H1 (cell line): ENCODE data around the gene CHPF. TPM values are rescaled to one million over a fixed set of nuclear protein-coding genes. Genes with fewer than 3 reads are reported as not detected.
A peak's percentile ranks its signal among the peaks of the same experiment; 100 is the strongest.

Experiments used
- CTCF ChIA-PET: fragments of 300-600 bp; sonication (Branson Sonifier 250); formaldehyde crosslinking; loops from one replicate; lab custom pipeline; 2021; ENCODE audit not compliant: partially characterized antibody; lab: Charles Lee
- POLR2A ChIA-PET: fragments of 300-600 bp; sonication (Branson Sonifier 250); formaldehyde crosslinking; loops from one replicate; lab custom pipeline; 2021; ENCODE audit warnings: inconsistent platforms; ENCODE audit not compliant: partially characterized antibody; lab: Charles Lee
- DNase-seq, 2 experiments: peaks; one replicate each; pipeline versions ENCODE4 v3.0.0 to v3.0.0-alpha.2; 2010 to 2022; ENCODE audit warnings: low spot score in 2 of 2, low read depth in 1 of 2, mixed read lengths in 1 of 2
- FAIRE-seq: peaks from 2 replicates; lab custom pipeline; 2011; peaks lifted over from hg19 to GRCh38; lab: Jason Lieb, UNC
- H2AFZ ChIP-seq: 2 replicates; pipeline ENCODE4 v1.8.1; 2012; ENCODE audit warnings: low read length, inconsistent platforms
- H2AK5ac ChIP-seq: 2 replicates; pipeline ENCODE4 v1.6.1; 2013; ENCODE audit warnings: low read depth, low read length
- H2BK120ac ChIP-seq: replicated peaks from 2 replicates; pipeline ENCODE3; 2013; ENCODE audit warnings: low read depth, low read length, inconsistent platforms
- H2BK12ac ChIP-seq: 2 replicates; pipeline ENCODE4 v1.6.1; 2013; ENCODE audit warnings: low read depth, low read length
- H2BK15ac ChIP-seq: 2 replicates; pipeline ENCODE4 v1.6.1; 2013; ENCODE audit warnings: low read length
- H2BK20ac ChIP-seq: 2 replicates; pipeline ENCODE4 v1.6.1; 2013; ENCODE audit warnings: low read length
- H2BK5ac ChIP-seq: 2 replicates; pipeline ENCODE4 v1.6.1; 2013; ENCODE audit warnings: low read depth, low read length
- H3K14ac ChIP-seq: 2 replicates; pipeline ENCODE4 v1.6.1; 2013; ENCODE audit warnings: inconsistent platforms; ENCODE audit not compliant: insufficient read length
- H3K18ac ChIP-seq: 2 replicates; pipeline ENCODE4 v1.6.1; 2013; ENCODE audit warnings: low read length; ENCODE audit errors: extremely low read depth
- H3K23ac ChIP-seq: 2 replicates; pipeline ENCODE4 v1.6.1; 2013; ENCODE audit warnings: inconsistent platforms; ENCODE audit not compliant: insufficient read length
- H3K23me2 ChIP-seq: 2 replicates; pipeline ENCODE4 v1.6.1; 2013; ENCODE audit warnings: low read depth, low read length
- H3K27ac ChIP-seq: 2 replicates; pipeline ENCODE4 v1.6.1; 2011; ENCODE audit warnings: low read depth, low read length, inconsistent platforms
- H3K27me3 ChIP-seq, 4 experiments: replicated peaks in 1 of 4; 1 replicate in 1 of 4; 2 replicates in 3 of 4; pipeline versions ENCODE4 v1.6.1 to v1.8.1; 2011 to 2013; ENCODE audit warnings: low read length in 3 of 4, mild to moderate bottlenecking in 3 of 4, inconsistent platforms in 2 of 4, mixed read lengths in 2 of 4, moderate library complexity in 1 of 4; ENCODE audit not compliant: control insufficient read depth in 3 of 4, insufficient read depth in 3 of 4; ENCODE audit errors: extremely low read depth in 1 of 4
- H3K36me3 ChIP-seq, 4 experiments: 2 replicates each; pipeline versions ENCODE4 v1.6.1 to v1.8.1; 2011 to 2013; ENCODE audit warnings: mild to moderate bottlenecking in 4 of 4, low read length in 3 of 4, moderate library complexity in 2 of 4, control low read depth in 1 of 4, inconsistent platforms in 1 of 4; ENCODE audit not compliant: insufficient read depth in 4 of 4, control insufficient read depth in 2 of 4
- H3K4ac ChIP-seq: replicated peaks from 2 replicates; pipeline ENCODE3; 2013; ENCODE audit warnings: low read length, low read depth, mixed read lengths, inconsistent platforms; ENCODE audit not compliant: insufficient read length
- H3K4me1 ChIP-seq, 4 experiments: replicated peaks in 1 of 4; 1 replicate in 1 of 4; 2 replicates in 3 of 4; pipeline versions ENCODE4 v1.6.1 to v1.8.1; 2011 to 2013; ENCODE audit warnings: low read length in 3 of 4, inconsistent platforms in 2 of 4, mixed read lengths in 1 of 4; ENCODE audit not compliant: insufficient read depth in 4 of 4, control insufficient read depth in 3 of 4
- H3K4me2 ChIP-seq, 2 experiments: 2 replicates each; pipeline versions ENCODE4 v1.6.1 to v1.8.1; 2011 to 2013; ENCODE audit warnings: low read depth in 2 of 2, low read length in 2 of 2, control low read depth in 1 of 2, inconsistent platforms in 1 of 2, mild to moderate bottlenecking in 1 of 2; ENCODE audit not compliant: insufficient read depth in 1 of 2
- H3K4me3 ChIP-seq, 4 experiments: fragments of 200-600, 300-600 bp in 1 of 4; sonication (generic), shearing (Covaris generic), sonication (Bioruptor Twin) in 1 of 4; 2 replicates each; pipeline versions ENCODE4 v1.5.1 to v1.8.1; 2011 to 2016; ENCODE audit warnings: low read length in 4 of 4, low read depth in 3 of 4, control low read depth in 2 of 4, inconsistent platforms in 2 of 4, mild to moderate bottlenecking in 2 of 4, mixed read lengths in 1 of 4, moderate library complexity in 1 of 4; ENCODE audit not compliant: insufficient read depth in 2 of 4; ENCODE audit errors: extremely low read depth in 1 of 4
- H3K56ac ChIP-seq: replicated peaks from 2 replicates; pipeline ENCODE3; 2013; ENCODE audit warnings: low read depth, mild to moderate bottlenecking, mixed read lengths, low read length, inconsistent platforms; ENCODE audit not compliant: insufficient read length
- H3K79me1 ChIP-seq: 2 replicates; pipeline ENCODE4 v1.6.1; 2013; ENCODE audit warnings: low read depth, low read length, control low read depth
- H3K79me2 ChIP-seq, 2 experiments: 2 replicates each; pipeline versions ENCODE4 v1.6.1 to v1.8.1; 2012 to 2013; ENCODE audit warnings: low read length in 2 of 2, mild to moderate bottlenecking in 2 of 2, inconsistent platforms in 1 of 2; ENCODE audit not compliant: insufficient read depth in 2 of 2, control insufficient read depth in 1 of 2
- H3K9ac ChIP-seq, 4 experiments: replicated peaks in 1 of 4; 1 replicate in 1 of 4; 2 replicates in 3 of 4; pipeline versions ENCODE4 v1.6.1 to v1.8.1; 2011 to 2013; ENCODE audit warnings: low read depth in 3 of 4, low read length in 3 of 4, control low read depth in 2 of 4, mild to moderate bottlenecking in 2 of 4, moderate library complexity in 2 of 4, inconsistent platforms in 1 of 4; ENCODE audit errors: extremely low read depth in 1 of 4
- H3K9me3 ChIP-seq, 2 experiments: 2 replicates each; pipeline versions ENCODE4 v1.6.1 to v1.8.1; 2012 to 2013; ENCODE audit warnings: mild to moderate bottlenecking in 2 of 2, moderate library complexity in 2 of 2, control low read depth in 1 of 2, inconsistent platforms in 1 of 2, low read depth in 1 of 2, low read length in 1 of 2, mixed read lengths in 1 of 2; ENCODE audit not compliant: insufficient read depth in 2 of 2
- H4K20me1 ChIP-seq, 2 experiments: replicated peaks in 1 of 2; 2 replicates each; pipeline versions ENCODE3 to v1.8.1; 2011 to 2013; ENCODE audit warnings: inconsistent platforms in 2 of 2, low read length in 2 of 2, mild to moderate bottlenecking in 1 of 2; ENCODE audit not compliant: insufficient read depth in 2 of 2, control insufficient read depth in 1 of 2
- H4K5ac ChIP-seq: 2 replicates; pipeline ENCODE4 v1.6.1; 2013; ENCODE audit warnings: low read length, low read depth, mixed read lengths, inconsistent platforms; ENCODE audit not compliant: insufficient read length
- H4K8ac ChIP-seq: 2 replicates; pipeline ENCODE4 v1.8.0; 2013; ENCODE audit warnings: mild to moderate bottlenecking, moderate library complexity, low read length, inconsistent platforms; ENCODE audit not compliant: insufficient read depth; ENCODE audit errors: extremely low read depth
- H4K91ac ChIP-seq: replicated peaks from 2 replicates; pipeline ENCODE3; 2013; ENCODE audit warnings: low read length, mixed read lengths, inconsistent platforms; ENCODE audit not compliant: insufficient read length
- HDAC2 ChIP-seq, 2 experiments: fragments of 300-600 bp in 1 of 2; sonication (generic) in 1 of 2; IDR thresholded peaks; 2 replicates each; pipeline ENCODE4 v1.6.1; 2011 to 2012; ENCODE audit warnings: low read depth in 2 of 2, low read length in 2 of 2, mild to moderate bottlenecking in 2 of 2, moderate library complexity in 2 of 2, borderline replicate concordance in 1 of 2, inconsistent platforms in 1 of 2
- POLR2A ChIP-seq, 2 experiments: IDR thresholded peaks; 1 replicate in 1 of 2; 2 replicates in 1 of 2; pipeline ENCODE4 v1.6.1; 2011; ENCODE audit warnings: low read depth in 2 of 2, low read length in 2 of 2, mild to moderate bottlenecking in 2 of 2; ENCODE audit errors: control extremely low read depth in 1 of 2
- SP2 ChIP-seq: IDR thresholded peaks from 2 replicates; pipeline ENCODE4 v1.6.1; 2012; ENCODE audit warnings: mild to moderate bottlenecking, low read length, inconsistent platforms
- TCF12 ChIP-seq: IDR thresholded peaks from 2 replicates; pipeline ENCODE4 v1.6.1; 2011; ENCODE audit warnings: low read depth, mild to moderate bottlenecking, low read length
- TEAD4 ChIP-seq: IDR thresholded peaks from 2 replicates; pipeline ENCODE4 v1.6.1; 2012; ENCODE audit warnings: low read depth, low read length, inconsistent platforms, mixed read lengths
- WGBS, 2 experiments: shearing (Covaris generic) in 1 of 2; methylation state at CpG; one replicate each; pipeline versions ENCODE4 v1.1.6 to v1.1.7; 2013 to 2015; ENCODE audit warnings: low lambda C conversion rate in 2 of 2, mixed read lengths in 2 of 2, inconsistent platforms in 1 of 2, low coverage in 1 of 2, missing lambda C conversion rate in 1 of 2; ENCODE audit not compliant: insufficient replicate concordance in 2 of 2, insufficient coverage in 1 of 2, insufficient read length in 1 of 2; ENCODE audit errors: extremely low coverage in 1 of 2, missing lambda C conversion rate in 1 of 2; 5-methylcytosine and 5-hydroxymethylcytosine counted together
- polyA plus RNA-seq, 7 experiments: library from polyadenylated mRNA; depleted of rRNA in 3 of 7; stranded (reverse) in 5 of 7; unstranded in 2 of 7; fragments of >200 nt in 5 of 7; fragments of 200-250 nt in 2 of 7; gene quantifications; 1 replicate in 5 of 7; 2 replicates in 1 of 7; 4 replicates in 1 of 7; pipeline versions ENCODE4 v1.2.1 to v1.2.3, GENCODE V29; 2011 to 2013; ENCODE audit warnings: missing spikeins in 2 of 7, mixed read lengths in 2 of 7
- total RNA-seq: library from RNA; stranded (reverse); fragmentation: NEBNext Ultra II Directional; extraction: Animal tissue kit (Norgen Biotek cat#: 25700); gene quantifications from 2 replicates; pipeline ENCODE4 v1.2.1, GENCODE V29; 2021

CHPF gene
- total and polyA plus RNA-seq, 2 of the 8 experiments (the other 6 are each of a cell fraction or from before 2014, with no cell fraction given): 62.9 to 67.3 TPM

DNA sequence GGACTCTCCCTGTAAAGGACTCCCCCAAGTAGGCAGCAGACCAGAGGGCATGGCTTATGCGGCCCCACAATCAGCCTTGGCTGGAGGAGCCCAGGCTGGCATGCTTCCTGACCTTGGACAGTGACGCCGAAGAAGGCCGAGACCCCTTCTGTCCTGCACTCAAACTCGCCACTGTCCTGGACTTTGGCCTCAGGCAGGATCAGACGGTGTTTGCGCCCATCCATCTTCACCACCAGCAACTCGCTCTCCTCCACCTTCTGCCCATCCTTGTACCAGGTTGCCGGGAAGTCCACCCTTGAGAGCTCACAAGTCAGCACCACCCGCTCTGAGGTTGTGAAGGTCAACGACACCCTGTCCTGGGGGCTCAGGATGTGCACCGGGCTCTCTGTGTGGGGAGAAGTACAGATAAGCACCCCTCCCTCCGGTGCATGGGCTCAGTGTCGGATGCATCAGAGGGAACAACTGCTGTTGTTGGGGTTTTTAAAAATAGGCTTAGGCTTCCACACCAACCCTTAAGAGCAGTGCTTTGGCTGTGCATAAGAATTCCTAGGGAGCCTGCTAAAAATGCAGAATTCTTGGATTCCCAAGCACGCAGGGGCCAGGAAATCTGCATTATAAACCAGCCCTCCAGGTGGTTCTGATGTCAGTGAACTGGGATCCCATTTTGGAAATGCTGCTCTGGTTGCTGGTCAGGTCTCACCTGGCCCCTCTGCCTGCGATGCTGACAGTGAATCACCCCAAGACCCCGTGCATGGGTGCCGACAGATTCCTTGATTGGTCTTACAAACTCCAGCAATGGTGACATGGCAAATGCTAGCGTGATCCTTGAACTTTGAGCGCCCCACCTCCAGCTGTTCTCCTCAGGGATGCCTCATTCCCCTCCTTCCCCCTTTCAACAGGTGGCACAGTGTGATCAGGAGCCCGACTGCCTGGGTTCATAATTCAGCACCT is 21.8 kb upstream of the CHPF start:
- Histone ChIP-seq H3K56ac (peak overlapping the region; percentile 75), H3K9ac (peak overlapping the region in 3 of 4 experiments; percentile 54 to 65 (median 58); a peak in 6 of 7 replicates)
- POLR2A ChIA-PET: interaction anchor here (0.7 to 18.6 kb wide), 6 partner anchors 6 to 31 kb away, joined by 3 to 293 read pairs (median 66); partner anchors contain the start of genes INHA, OBSL1 and STK11IP
- TF ChIP-seq TEAD4 (peak; percentile 97), POLR2A (IDR thresholded peaks at IDR 0.05; ENCODE audit: control extremely low read depth in 1 of 2, low read depth in 2 of 2, low read length in 2 of 2) (peak in 1 of 2 experiments; percentile 81; a peak in 2 of 3 replicates), TCF12 (peak; percentile 85; the same call in 1 of the 2 replicates), SP2 (no peak), HDAC2 (IDR thresholded peaks at IDR 0.05; ENCODE audit: borderline replicate concordance in 1 of 2, low read depth in 2 of 2, low read length in 2 of 2) (peak in 1 of 2 experiments; percentile 72; a peak in 1 of 4 replicates)

More for the DNA sequence above, 21.8 kb upstream of the CHPF start:
- peak overlapping the region; percentile 84 for H3K14ac ChIP-seq
- H3K4me1 ChIP-seq: peaks cover 6 to 64% (median 53%) of the 10 kb centered on the region in 4 experiments
- CTCF ChIA-PET: interaction anchor here (0.8 to 19.7 kb wide), 11 partner anchors 8 to 77 kb away, joined by 3 to 293 read pairs (median 3); partner anchors contain the start of genes CHPF, STK11IP and TMEM198
- H3K27me3 ChIP-seq: peaks cover 0 to 2% (median 0%) of the 10 kb centered on the region in 4 experiments; a peak in 1 of 7 replicates
- peak overlapping the region; percentile 100 for H2BK20ac ChIP-seq
- peak overlapping the region; percentile 92 for H3K27ac ChIP-seq
- peak overlapping the region; percentile 54 to 56 for H3K4me2 ChIP-seq
- peak; percentile 88 for FAIRE-seq
- peak overlapping the region; percentile 96 for H4K5ac ChIP-seq
- H3K79me1 ChIP-seq: 0 out of 2 replicates have a peak, but pooled peaks cover 2% of the 10 kb centered on the region
- H2BK5ac ChIP-seq: peak overlapping the region; percentile 100
- H2BK12ac ChIP-seq: peak overlapping the region; percentile 100
- peak overlapping the region; percentile 100 for H2AK5ac ChIP-seq
- H3K36me3 ChIP-seq: peaks cover 0 to 58% (median 11%) of the 10 kb centered on the region in 4 experiments; a peak in 6 of 8 replicates
- peak overlapping the region in 2 of 4 experiments; percentile 15 to 32; a peak in 3 of 8 replicates for H3K4me3 ChIP-seq
- peak overlapping the region; percentile 99 for H3K18ac ChIP-seq
- H4K8ac ChIP-seq: peak overlapping the region; percentile 84
- peaks cover 1% of the 10 kb centered on the region; the same call in 1 of the 2 replicates for H3K23me2 ChIP-seq
- H2BK15ac ChIP-seq: peak overlapping the region; percentile 37; the same call in 1 of the 2 replicates
- H2BK120ac ChIP-seq: peak overlapping the region; percentile 100
- peaks cover 0 to 8% of the 10 kb centered on the region in 2 experiments; a peak in 1 of 4 replicates for H3K9me3 ChIP-seq
- peak in 1 of 2 experiments; percentile 79 for DNase-seq
- peak overlapping the region; percentile 87 for H3K23ac ChIP-seq
- no peaks in the 10 kb centered on the region for H4K20me1 ChIP-seq
- WGBS, 2 experiments: 40% methylated on average over 21 of the region's 21 CpGs; no CpG with 5 or more reads in 1 of the 2 experiments
- no peak overlapping the region for H2AFZ ChIP-seq
- peak overlapping the region; percentile 100 for H3K4ac ChIP-seq
- peak overlapping the region; percentile 100 for H4K91ac ChIP-seq
- H3K79me2 ChIP-seq: peaks cover 0 to 11% of the 10 kb centered on the region in 2 experiments; a peak in 2 of 4 replicates
